RWPE1 (cell line): ENCODE data around the gene CUEDC1.
A peak's percentile ranks its signal among the peaks of the same experiment; 100 is the strongest.

Experiments used
- CTCF ChIA-PET: fragments of 350-600 bp; sonication (Branson Sonifier 250); formaldehyde crosslinking; extraction: SDS; loops from one replicate; lab custom pipeline; 2021; lab: Yijun Ruan, JAX
- POLR2A ChIA-PET: fragments of 400-600 bp; formaldehyde crosslinking; extraction: SDS; loops from one replicate; lab custom pipeline; 2020; ENCODE audit warnings: antibody characterized with exemption; ENCODE audit not compliant: low non-redundant PET; lab: Yijun Ruan, JAX
- DNase-seq: peaks from one replicate; pipeline ENCODE4 v3.0.0; 2012; ENCODE audit warnings: low spot score
- H3K27ac ChIP-seq: fragments of 450-650 bp; 2 replicates; pipeline ENCODE4 v1.5.1; 2017
- TF ChIP-seq, protein P1 (sequence below): fragments of 450-650 bp; conservative IDR thresholded peaks from 2 replicates; pipeline ENCODE4 v1.5.1; 2017; ENCODE audit warnings: low read depth, mild to moderate bottlenecking

CUEDC1 gene

DNA sequence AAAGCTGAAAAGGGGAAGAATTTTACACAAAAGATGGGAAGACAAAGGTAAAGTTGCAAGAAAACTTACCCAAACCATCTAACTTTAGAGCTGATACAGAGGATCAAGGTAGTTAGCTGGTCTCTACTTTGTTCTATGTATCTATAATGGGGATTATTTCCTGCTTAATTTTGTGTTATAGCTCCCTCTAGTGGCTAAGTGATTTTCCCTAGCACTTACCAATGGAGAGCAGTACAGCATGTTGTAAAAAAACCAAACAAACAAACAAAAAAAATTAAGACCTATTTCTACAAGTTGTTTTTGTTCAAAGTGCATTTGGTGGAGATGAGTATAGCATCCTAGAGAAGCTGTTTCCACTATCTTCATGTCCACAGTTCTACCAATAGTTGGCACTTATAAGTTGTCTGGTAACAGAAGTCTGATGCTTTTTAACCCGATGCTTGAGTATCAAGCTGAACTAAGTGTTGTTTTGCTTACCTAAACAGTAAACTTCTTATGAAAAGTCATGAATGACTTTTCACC is 44.3 kb upstream of the CUEDC1 start:
- H3K27ac ChIP-seq: no peak overlapping the region
- CTCF ChIA-PET: interaction anchor here (0.5 to 3.1 kb wide), 24 partner anchors 9 to 1010 kb away, joined by 3 to 16 read pairs (median 4); partner anchors contain the start of genes DYNLL2 and VEZF1

DNA sequence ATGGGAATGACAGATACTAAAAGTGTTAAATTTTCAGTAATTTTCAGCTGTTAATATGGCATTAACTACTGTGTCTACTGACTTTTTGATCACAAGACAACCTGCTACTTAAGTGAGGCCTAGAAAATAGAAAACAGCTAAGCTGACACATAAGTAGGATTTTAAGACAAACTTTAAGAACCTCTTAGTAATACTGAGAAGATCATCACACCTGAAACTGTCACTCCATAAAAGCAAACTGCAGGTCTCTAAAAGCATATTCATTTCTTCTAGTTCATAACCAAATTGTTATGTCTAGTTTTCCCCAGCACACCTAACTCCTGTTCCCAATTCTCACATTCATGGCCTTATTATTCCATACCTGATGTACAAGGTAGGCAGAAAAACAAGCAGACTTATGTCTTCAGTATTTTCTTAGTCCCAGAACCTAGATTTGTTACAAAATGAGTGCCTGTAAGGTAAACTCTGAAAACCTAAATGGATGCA is 43.8 kb upstream of the CUEDC1 start:
- TF ChIP-seq, protein P1, sequence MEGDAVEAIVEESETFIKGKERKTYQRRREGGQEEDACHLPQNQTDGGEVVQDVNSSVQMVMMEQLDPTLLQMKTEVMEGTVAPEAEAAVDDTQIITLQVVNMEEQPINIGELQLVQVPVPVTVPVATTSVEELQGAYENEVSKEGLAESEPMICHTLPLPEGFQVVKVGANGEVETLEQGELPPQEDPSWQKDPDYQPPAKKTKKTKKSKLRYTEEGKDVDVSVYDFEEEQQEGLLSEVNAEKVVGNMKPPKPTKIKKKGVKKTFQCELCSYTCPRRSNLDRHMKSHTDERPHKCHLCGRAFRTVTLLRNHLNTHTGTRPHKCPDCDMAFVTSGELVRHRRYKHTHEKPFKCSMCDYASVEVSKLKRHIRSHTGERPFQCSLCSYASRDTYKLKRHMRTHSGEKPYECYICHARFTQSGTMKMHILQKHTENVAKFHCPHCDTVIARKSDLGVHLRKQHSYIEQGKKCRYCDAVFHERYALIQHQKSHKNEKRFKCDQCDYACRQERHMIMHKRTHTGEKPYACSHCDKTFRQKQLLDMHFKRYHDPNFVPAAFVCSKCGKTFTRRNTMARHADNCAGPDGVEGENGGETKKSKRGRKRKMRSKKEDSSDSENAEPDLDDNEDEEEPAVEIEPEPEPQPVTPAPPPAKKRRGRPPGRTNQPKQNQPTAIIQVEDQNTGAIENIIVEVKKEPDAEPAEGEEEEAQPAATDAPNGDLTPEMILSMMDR: no peak
- DNase-seq: no peak
- POLR2A ChIA-PET: no interaction called here
- CTCF ChIA-PET: interaction anchor here (0.6 to 3.1 kb wide), 20 partner anchors 9 to 647 kb away, joined by 3 to 16 read pairs (median 4); partner anchors contain the start of gene VEZF1
- H3K27ac ChIP-seq: no peak overlapping the region

More for the DNA sequence above, 44.3 kb upstream of the CUEDC1 start:
- POLR2A ChIA-PET: no interaction called here
- TF ChIP-seq, protein P1: peak; percentile 90
- no peak for DNase-seq

GRCh38 chr17:57997085-57997809 is 42.0 kb upstream of the CUEDC1 start:
- DNase-seq: no peak
- ChIA-PET CTCF (interaction anchor here (0.5 to 3.1 kb wide), 3 partner anchors 29 to 140 kb away, joined by 3 to 16 read pairs (median 3); no protein-coding TSS in a partner anchor), POLR2A (interaction anchor here (0.5 kb wide), 1 partner anchor 104 kb away, joined by 3 read pairs; no protein-coding TSS in a partner anchor)
- TF ChIP-seq, protein P1: no peak
- H3K27ac ChIP-seq: no peak overlapping the region

DNA sequence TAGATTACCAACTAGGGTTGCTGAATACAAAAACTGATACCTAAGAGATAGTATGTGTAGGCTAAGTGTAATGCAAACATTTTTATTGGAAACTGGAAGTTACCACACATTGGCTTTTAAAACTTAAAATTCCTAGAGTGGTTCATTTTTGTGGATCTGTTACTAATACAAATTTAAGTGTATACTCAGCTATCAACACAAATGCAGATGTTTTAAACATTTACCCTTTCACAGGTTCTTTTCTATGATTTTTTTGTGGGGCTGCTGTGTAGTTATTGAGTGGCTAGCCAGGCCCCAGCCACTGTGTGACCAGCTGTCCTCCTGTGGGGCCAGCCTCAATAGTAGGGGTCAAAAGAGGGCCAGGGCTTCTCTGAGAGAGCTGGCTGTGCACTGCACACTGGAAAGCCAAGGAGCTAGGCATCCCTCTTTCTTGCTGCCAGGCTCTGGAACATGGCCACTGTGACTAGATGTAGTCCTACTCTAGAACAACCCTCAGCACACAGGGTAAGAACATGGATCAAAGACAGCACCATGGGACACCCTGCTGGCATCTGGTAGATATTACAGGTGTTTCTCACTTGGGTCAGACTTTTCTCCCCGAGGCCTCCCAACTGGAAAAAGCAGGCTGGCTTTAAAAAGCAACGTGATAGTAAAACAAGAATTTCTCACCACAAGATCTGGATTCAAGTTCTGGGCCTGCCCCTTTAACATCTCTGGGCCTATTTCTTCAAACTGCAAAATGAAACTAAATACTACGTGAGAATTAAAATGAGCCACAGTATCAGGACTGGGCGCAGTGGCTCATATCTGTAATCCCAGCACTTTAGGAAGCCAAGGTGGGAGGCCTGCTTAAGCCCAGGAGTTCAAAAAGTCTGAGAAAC is 40.1 kb upstream of the CUEDC1 start:
- ChIA-PET POLR2A (no interaction called here), CTCF (interaction anchor here (0.6 to 1.1 kb wide), 6 partner anchors 42 to 144 kb away, joined by 3 to 9 read pairs (median 3); no protein-coding TSS in a partner anchor)
- peak overlapping the region; percentile 64 for H3K27ac ChIP-seq
- TF ChIP-seq, protein P1: peak; percentile 72
- DNase-seq: peak; percentile 69

DNA sequence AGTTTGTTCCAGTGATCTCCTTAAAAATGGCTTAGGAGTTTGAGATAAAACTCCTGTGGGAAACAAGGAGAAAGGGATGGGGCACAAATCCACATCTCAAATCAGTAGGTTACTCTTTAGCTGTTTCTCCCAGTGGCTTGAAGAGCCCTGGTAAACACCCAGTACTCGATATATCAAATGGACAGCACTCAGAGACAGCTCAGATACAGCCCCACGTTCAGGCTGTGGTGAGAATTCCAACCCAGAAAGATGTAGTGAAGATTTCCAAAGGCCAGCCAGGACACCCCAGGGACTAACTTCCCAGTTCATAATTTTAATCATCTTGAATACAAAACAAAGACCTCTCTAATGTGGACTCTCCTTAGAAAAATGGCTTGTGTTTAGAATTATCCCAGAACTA is 39.2 kb upstream of the CUEDC1 start:
- no peak overlapping the region for H3K27ac ChIP-seq
- CTCF ChIA-PET: interaction anchor here (0.5 to 1.1 kb wide), 5 partner anchors 41 to 143 kb away, joined by 3 to 9 read pairs (median 3); no protein-coding TSS in a partner anchor
- POLR2A ChIA-PET: no interaction called here
- DNase-seq: no peak
- TF ChIP-seq, protein P1: no peak
